ENCODE data around the gene SLC16A10.
"Not testable (repeated sequence)": the region's sequence is repeated elsewhere in the genome, so short reads cannot be mapped to it uniquely, and the experiment has no call there.

SLC16A10 gene

DNA sequence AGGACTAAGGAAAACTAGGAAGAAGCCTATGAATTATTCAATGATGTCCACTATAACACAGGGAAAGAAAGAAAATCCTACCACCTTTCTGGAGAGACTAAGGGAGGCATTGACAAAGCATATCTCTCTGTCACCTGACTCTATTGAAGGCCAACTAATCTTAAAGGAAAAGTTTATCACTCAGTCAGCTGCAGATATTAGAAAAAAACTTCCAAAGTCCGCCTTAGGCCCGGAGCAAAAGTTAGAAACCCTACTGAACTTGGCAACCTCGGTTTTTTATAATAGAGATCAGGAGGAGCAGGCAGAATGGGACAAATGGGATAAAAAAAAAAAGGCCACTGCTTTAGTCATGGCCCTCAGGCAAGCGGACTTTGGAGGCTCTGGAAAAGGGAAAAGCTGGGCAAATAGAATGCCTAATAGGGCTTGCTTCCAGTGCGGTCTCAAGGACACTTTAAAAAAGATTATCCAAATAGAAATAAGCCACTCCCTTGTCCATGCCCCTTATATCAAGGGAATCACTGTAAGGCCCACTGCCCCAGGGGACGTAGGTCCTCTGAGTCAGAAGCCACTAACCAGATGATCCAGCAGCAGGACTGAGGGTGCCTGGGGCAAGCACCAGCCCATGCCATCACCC is 47.0 kb downstream of the SLC16A10 start:
- DNase-seq: not testable (repeated sequence)

DNA sequence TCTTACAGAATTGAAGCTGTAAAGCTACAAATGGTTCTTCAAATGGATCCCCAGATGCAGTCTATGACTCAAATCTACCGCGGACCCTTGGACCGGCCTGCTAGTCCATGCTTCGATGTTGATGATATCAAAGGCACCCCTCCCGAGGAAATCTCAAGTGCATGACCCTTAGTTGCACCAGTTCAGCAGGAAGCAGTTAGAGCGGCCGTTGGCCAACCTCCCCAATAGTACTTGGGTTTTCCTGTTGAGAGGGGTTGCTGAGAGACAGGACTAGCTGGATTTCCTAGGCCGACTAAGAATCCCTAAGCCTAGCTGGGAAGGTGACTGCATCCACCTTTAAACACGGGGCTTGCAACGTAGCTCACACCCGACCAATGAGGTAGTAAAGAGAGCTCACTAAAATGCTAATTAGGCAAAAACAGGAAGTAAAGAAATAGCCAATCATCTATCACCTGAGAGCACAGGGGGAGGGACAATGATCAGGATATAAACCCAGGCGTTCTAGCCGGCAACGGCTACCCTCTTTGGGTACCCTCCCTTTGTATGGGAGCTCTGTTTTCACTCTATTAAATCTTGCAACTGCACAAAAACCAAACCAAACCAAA is 50.3 kb downstream of the SLC16A10 start:
- DNase-seq: not testable (repeated sequence)

DNA sequence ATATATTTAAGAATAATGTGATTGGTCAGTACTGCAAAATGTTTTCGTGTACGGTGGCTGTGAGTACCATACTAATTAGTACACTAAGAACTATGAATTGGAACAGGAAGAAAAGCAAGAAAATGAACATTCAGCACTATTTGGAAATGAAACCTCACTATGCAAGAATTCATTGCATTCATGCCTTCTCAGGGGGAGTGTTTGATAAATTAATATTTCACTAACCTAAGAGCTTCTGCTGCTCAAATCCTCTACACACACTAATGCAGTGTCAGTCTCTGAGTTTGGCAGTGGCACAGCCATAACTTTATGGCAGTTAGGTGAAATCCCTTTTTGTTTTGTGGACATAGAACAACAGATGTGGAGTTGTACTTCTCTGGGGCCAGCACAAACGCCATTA is 60.1 kb downstream of the SLC16A10 start:
- no peak for DNase-seq

DNA sequence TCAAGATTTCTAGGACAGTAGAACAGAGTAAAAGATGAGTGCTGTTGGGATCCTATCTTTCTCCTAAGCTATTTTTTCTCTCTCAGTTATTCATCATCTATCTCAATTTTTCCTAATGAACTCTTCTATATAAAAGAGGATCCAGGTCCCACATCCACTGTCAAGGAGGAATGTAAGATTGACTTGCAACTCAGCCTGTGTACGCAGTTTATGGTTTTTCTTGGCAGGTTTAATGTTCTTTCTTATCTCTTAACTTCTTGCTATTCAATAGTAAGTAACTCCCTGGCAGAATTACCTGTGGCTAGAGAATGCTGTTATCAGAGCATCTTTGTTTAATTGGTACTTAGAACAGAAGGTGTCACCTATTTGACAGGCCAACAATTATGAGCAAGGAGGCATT is 60.8 kb downstream of the SLC16A10 start:
- DNase-seq: no peak

DNA sequence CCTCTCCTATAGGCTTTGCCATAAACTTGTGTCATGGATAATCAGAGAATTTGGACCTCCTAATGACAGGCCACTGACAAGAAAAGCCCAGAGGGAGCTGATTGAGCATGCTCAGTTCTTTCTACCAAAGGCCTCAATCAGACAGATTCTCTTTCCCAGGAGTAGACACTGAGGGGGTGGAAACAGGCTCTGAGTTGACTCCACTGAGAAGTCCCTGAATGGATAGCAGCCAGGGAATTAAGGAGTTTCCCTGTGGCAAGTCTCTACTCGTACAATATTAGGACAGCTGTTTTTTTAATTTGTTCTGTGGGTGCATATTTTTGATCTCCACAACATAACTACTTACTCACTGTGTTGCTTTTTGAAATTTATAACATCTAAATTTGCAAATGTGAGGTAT is 63.3 kb downstream of the SLC16A10 start:
- DNase-seq: no peak

DNA sequence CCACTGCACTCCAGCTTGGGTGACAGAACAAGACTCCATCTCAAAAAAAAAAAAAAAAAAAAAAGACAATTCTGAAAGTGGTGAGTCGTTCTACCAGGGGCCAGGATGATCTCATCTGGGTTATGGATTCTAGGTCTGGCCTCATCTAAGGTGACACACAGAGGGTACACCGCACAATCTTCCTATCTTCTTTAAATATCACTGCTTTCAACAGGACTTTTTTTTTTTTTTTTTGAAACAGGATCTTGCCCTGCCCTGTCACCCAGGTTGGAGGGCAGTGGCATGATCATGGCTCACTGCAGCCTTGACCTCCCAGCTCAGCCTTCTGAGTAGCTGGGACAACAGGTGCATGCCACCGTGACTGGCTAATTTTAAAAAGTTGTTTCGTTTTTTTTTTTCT is 67.7 kb downstream of the SLC16A10 start:
- no peak for DNase-seq

DNA sequence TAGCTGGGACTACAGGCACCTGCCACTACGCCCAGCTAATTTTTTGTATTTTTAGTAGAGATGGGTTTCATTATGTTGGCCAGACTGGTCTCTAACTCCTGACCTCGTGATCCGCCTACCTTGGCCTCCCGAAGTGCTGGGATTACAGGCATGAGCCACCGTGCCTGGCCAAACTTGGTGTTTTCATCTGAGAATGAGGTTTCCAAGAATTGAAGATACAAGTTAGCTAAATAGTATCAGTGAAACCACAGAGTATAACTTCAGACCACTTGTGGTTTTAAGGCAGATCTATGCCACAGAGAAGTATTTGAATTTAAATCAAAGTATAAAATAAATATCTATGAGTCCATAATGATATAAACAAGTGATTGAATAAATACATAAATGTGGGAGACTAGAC is 70.1 kb downstream of the SLC16A10 start:
- DNase-seq: no peak

DNA sequence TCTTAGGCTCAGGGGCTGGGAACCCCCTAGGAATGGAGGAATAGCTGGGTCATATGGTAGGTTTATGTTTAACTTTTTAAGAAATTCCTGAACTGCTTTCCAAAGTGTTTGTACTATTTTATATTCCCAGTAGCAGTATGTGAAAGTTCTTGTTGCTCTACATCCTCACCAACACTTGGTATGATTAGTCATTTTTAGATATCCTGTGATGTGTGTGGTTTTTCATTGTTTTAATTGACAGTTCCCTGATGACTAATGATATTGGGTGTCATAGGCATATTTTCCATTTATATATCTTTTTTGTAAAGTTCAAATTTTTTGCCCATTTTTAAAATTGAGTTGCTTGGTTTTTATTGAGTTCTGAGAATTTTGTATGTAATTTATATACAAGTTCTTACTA is 72.3 kb downstream of the SLC16A10 start:
- no peak for DNase-seq

DNA sequence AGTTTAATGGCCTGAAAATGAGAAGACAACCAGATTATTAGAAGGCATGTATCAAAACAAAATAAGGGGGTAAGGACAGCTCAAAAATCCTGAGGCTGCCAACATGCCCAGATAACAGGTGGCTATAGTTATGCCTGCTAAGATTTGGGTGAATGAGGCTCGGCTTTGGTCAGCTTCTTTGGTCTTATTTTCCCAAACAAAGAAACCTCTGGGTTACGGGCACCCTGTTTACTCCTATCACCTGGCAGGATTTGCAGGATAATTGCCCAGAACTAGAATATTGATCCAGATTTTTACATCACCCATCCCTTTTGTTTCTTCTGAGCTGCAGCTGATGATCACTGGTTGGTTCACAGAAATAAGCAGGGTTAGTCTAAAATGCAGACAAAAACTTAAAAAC is 74.3 kb downstream of the SLC16A10 start:
- DNase-seq: no peak

DNA sequence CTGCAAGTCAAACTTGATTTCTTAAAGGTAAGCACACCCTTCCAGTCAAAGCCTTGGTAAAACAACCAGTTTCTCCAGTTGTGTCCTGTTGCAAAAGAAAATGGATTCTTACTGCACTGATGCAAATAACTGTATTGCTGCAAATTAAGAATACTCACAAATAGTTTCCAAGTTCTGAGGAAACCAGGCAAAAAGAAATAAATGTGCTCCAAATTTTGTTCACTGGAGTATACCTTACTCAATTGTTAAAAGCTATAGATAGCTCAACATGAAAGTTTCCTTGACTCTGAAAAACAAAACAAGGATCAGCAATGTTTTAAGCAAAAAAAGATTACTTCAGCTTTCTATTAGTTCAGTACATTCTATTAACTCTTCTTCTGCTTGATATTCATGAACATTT is 75.2 kb downstream of the SLC16A10 start:
- no peak for DNase-seq

DNA sequence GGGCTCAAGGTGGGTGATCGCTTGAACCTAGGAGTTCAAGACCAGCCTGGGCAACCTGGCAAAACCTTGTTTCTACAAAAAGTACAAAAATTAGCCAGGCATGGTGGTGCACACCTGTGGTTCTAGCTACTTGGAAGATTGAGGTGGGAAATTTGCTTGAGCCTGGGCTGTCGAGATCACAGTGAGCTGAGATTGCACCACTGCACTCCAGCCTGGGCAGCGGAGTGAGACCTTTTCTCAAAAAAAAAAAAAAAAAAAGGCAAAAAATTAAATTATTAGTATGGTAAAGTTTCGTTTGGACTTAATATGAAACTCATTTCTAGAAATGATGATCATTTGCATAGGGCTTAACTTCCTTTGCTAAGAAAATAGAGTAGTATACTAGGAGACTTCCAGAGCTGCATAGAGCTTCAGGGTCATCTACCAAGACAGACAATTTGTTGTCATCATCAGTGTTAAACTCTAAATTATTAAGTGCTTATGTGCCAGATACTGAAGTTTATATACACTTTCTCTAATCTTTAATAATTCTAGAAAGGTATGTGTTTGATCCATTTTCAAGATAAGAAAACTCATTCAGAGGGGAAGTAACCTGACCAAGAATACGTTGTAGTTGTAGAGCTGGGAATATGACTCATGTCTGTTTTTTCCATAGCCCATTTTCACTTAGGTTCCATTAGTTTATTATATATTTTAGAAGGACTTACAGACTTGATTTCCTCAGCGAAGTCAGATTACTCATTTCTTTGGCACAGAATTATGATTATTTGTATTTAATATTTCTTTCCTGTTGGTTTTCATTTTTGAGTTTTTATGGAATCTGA is 84.5 kb downstream of the SLC16A10 start:
- DNase-seq: no peak

DNA sequence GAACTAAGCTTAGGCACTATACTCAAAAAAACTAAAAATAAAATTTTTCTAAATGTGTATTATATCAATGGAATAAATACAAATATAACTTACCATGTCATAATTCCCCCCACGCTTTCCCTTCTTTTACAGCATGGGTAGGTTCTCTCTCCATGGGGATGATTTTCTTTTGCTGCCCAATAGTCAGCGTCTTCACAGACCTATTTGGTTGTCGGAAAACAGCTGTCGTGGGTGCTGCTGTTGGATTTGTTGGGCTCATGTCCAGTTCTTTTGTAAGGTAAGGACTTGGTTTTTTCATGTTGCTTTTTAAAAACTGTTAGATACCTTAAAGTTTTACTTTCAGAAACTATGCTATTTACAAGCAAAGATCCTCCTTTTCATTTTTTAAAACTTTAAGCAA is 85.3 kb downstream of the SLC16A10 start:
- no peak for DNase-seq

DNA sequence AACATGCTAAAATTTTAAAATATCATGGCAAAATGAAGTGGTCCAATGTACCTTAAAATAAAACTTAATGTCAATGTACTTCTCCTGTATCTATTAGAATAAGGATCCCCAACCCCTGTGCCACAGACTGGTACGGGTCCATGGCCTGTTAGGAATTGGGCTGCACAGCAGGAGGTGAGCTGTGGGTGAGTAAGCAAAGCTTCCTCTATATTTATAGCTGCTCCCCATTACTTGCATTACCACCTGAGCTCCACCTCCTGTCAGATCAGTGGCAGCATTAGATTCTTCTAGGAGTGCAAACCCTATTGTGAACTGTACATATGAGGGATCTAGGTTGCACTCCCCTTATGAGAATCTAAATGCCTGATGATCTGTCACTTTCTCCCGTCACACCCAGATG is 86.0 kb downstream of the SLC16A10 start:
- DNase-seq: peak; percentile 20

DNA sequence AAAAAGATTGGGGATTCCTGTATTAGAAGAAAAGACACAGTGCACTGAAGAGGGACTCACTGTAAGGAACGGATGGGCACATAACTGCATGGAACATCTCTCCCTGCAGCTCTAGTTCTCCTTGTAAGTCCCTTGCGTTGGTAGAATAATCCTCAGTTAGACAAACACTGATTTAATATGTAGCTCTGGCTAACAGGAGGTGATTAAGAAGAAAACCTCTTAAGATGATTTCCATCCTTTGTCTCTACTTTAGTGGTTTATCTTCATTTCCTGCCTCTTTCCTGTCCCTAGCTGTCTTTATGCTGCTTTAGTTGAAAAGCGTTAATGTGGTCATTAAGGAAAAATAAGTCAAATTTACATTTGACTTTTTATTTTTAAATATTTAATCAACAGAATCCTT is 86.6 kb downstream of the SLC16A10 start:
- DNase-seq: peak; percentile 85

DNA sequence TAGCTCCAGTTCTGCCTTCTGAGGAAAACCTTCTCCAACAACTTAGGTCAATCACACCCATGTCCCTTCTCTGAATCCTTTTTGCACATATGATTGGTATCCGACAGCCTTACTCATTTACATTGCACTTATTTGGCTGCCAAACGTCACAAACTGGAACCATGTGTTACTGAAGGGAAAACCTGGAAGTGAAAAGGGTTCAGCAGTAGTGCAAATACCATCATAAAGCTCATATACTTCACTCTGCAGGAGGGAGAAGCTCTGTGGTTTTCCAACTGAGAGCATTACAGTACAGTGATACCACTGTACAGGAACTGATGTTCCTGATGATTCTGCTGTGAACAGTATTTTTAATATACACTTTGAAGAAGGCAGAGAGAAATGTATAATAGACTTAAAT is 87.8 kb downstream of the SLC16A10 start:
- no peak for DNase-seq

DNA sequence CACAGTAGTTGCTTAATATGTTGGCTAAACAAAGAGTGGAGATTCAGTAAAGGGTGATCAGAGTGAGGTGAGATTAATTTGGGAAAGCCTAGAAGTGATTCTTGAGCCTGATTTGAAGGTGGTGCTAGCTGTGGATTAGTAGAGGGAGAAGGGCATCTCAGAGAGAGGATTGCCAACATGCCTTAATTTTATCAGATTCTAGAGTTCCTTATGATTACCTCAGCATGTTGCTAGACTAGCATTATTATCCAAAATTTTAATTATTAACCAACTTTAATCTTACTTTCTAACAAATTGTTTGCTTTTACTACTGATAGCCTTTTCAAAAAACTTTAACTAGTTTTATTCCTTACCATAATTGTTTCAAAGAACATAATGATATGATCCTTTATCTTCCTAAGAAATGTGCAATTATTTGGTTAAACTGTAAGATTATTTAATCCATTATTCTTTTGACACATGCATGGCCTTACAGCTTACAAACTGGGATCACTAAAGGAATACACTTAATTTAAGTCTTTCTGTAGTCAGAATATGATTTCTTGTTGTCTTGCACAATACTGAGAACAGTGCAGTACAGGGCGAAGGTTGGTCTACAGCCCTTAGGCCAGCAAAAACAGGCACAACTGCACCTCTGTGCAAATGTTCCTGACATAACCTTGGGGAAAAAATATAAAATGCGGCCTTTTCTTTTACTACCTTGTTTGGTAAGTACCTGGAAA is 88.9 kb downstream of the SLC16A10 start:
- DNase-seq: no peak

DNA sequence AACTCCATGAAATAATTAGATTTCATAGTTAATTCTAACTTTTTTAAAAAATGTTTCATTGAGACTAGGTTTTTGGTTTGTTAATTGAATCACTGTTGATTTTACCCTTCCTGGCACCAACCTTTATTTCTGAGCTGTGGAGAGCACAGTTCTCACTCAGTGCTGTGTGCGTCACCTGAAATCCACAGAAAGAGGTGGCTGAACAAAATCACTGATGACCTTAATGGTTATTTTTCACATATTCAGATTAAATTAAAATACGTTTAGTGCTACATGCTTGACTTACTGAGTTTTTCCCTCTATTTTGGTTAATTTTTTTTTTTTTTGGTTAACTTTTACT is 89.4 kb downstream of the SLC16A10 start:
- no peak for DNase-seq

DNA sequence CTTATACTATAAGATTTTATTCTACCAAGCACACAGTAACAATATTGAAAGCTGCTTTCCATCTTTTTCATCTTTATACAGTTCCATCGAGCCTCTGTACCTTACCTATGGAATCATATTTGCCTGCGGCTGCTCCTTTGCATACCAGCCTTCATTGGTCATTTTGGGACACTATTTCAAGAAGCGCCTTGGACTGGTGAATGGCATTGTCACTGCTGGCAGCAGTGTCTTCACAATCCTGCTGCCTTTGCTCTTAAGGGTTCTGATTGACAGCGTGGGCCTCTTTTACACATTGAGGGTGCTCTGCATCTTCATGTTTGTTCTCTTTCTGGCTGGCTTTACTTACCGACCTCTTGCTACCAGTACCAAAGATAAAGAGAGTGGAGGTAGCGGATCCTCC is 89.8 kb downstream of the SLC16A10 start:
- no peak for DNase-seq

DNA sequence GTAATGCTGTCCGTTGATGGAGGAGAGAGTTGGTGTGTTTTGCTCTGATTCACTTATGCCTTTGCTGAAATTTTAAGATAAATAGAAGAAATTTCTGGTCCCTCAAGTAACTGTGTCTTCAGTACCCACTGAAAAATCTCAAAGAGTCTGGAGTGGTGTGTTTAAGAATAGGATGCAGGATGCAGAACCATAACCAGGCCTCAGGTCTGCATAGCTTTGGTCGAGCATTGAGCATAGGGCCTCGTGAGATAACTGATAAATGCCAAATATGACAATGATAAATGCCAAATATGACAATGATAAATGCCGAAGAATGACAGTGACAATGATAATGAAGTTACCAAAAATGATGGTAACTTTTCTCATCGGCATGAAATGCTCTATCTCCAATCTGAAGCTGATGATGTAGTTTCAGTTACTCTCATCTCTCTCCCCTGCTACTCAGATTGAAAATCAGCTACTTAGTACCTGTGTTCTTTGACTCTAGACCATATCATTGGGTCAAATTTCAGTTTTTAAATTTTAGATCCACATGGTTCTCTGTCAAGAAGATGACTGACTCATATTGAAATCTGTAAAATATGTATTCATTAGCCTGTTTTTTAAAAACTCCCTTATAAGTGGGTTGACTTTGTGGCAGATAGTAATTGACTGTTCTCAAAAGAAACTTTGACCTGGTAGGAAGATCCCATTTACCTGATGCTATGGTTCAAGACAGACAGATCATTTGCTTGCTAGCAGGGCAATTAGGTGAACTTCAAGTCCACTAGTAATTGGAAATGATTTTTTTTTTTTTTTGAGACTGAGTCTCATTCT is 96.6 kb downstream of the SLC16A10 start:
- DNase-seq: no peak

DNA sequence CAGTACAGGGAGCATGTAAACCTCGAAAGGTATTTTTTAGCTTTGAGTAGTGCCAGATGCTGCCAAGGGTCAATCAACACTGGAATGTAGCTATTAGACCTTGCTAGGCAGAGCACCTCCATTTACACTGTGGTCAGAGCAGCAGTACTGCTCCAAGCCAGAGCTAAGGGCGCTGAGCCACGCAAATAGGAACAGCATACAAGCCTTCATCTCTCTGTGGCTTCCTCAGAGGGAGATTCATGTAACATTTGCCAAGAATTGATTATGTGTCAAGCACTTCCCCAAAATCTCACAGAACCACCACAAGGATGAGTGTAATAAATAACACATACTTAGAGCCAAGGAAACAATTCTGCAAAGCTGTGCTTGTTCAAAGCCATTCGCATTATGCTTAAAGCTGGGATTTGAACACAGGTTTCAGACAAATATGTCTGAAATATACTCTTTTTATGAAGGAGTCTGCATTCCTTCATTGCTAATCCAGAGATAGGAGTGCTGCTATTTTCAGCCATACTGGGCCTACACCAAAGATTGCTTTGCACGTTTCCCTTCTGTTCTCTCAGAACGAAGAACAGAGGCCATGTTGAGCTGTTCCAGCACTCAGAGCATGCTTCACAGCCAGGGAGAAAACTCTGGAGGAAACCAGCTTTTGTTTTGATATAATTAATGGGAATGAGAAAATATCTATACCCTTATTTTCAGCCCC is 97.7 kb downstream of the SLC16A10 start:
- no peak for DNase-seq

DNA sequence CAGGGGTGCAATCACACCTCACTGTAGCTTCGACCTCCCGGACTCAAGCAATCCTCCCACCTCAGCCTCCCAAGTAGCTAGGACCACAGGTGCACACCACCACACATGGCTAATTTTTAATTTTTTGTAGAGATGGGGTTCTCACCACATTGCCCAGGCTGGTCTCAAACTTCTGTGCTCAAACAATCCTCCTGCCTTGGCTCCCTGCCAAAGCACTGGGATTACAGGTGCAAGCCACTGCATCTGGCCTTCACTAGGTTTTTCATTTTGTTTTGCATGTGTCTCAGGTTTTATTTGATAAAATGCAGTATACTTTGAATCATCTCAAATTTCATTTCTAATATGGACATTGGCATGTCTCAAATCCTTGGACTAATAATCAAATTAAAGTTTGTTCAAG is 98.7 kb downstream of the SLC16A10 start:
- DNase-seq: peak; percentile 50

DNA sequence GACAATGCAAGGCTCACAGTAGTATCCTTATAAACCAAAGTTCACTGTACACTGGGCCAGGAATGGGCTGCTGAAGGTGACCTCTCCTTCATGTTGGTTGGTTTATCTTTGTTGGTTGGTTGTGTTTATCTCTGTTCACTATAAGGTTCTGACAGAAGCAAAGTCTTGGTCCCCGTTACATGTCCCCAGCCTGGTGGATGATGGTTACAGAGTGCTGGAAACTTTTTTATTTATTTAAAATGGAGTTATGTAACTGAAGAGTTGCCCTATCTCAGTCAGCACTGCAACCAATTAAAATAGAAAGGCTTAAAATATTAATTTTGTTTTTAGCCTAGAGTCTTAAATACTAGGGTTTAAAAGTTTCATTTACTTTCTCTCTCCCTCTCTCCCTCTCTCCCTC is 100.6 kb downstream of the SLC16A10 start:
- no peak for DNase-seq

Measured in NCI-H82 (cell line).